Testis (tissue), 3 donors: ENCODE data around the gene LRFN5. TPM values are rescaled to one million over a fixed set of nuclear protein-coding genes. Genes with fewer than 3 reads are reported as not detected.

Experiments
- DNase-seq: peaks from one replicate; pipeline ENCODE4 v3.0.0-alpha.2; 2019
- H3K27ac ChIP-seq, 2 donors: fragments of 200-600 bp; sonication (generic); one replicate each; pipeline ENCODE4 v1.5.1; 2019
- H3K27me3 ChIP-seq: fragments of 200-600 bp; sonication (generic); one replicate; pipeline ENCODE4 v1.5.1; 2019
- H3K36me3 ChIP-seq: fragments of 200-600 bp; sonication (generic); one replicate; pipeline ENCODE4 v1.5.1; 2017; ENCODE audit warnings: low read depth; ENCODE audit errors: missing control alignments
- H3K4me1 ChIP-seq: fragments of 200-600 bp; sonication (generic); one replicate; pipeline ENCODE4 v1.5.1; 2019
- H3K4me3 ChIP-seq, 2 donors: fragments of 200-600 bp; sonication (generic); one replicate each; pipeline ENCODE4 v1.5.1; 2017 to 2019
- H3K9me3 ChIP-seq: fragments of 200-600 bp; sonication (generic); one replicate; pipeline ENCODE4 v1.5.1; 2017
- CTCF ChIP-seq, 3 experiments: fragments of 450-650 bp in 2 of 3; fragments of 200-600 bp in 1 of 3; sonication (generic) in 1 of 3; IDR thresholded peaks; one replicate each; pipeline ENCODE4 v1.5.1; 2016 to 2019; ENCODE audit warnings: antibody characterized with exemption in 3 of 3, mild to moderate bottlenecking in 2 of 3, moderate library complexity in 1 of 3
- POLR2A ChIP-seq: fragments of 450-650 bp; IDR thresholded peaks from one replicate; pipeline ENCODE4 v1.6.1; 2017; ENCODE audit warnings: antibody characterized with exemption, mild to moderate bottlenecking, moderate library complexity
- WGBS, 2 donors: methylation state at CpG; one replicate each; pipeline ENCODE4 v1.1.5; 2018; 5-methylcytosine and 5-hydroxymethylcytosine counted together
- intact Hi-C: fragments of 100-400 bp; cut with DNase I; formaldehyde crosslinking; loops from one replicate; pipeline ENCODE4 v1.15.1; 2023; ENCODE audit warnings: low total_unique reads
- polyA plus RNA-seq: library from polyadenylated mRNA; stranded (reverse); fragments of 350-450 nt; fragmentation: Illumina TruSeq; extraction: RNeasy Lipid Tissue Mini Kit (QIAGEN cat#74804); gene quantifications from one replicate; pipeline ENCODE4 v1.2.3, GENCODE V29; 2014; ENCODE audit warnings: low read depth, low replicate concordance; ENCODE audit not compliant: insufficient read depth
- total RNA-seq, 2 donors: library from RNA; depleted of rRNA; stranded (reverse); fragments of >200 nt; gene quantifications; one replicate each; pipeline ENCODE4 v1.2.3, GENCODE V29; 2016

Gene LRFN5
- total and polyA plus RNA-seq, 3 donors from 2014 or later = 2.4 to 6.8 (median 5.9) TPM

- no peaks in the 10 kb centered on the region for H3K36me3 ChIP-seq
- H3K27ac ChIP-seq = no peak overlapping the region
- no peaks in the 10 kb centered on the region for H3K4me1 ChIP-seq
- intact Hi-C loops = no loop called here
- no peak overlapping the region for H3K4me3 ChIP-seq
- no peaks in the 10 kb centered on the region for H3K9me3 ChIP-seq
- 58 to 66% methylated on average over 1 of the region's 1 CpG for WGBS, 2 donors
- DNase-seq = no peak
- no peaks in the 10 kb centered on the region for H3K27me3 ChIP-seq
- TF ChIP-seq POLR2A (no peak), CTCF (IDR thresholded peaks at IDR 0.05) (no peak)
Measured at GRCh38 chr14:41873686-41874317, 267.1 kb downstream of the LRFN5 start.

- 89 to 94% methylated on average over 1 of the region's 1 CpG for WGBS, 2 donors
- intact Hi-C loops = no loop called here
- H3K27ac ChIP-seq = no peak overlapping the region
- no peak for DNase-seq
- no peaks in the 10 kb centered on the region for H3K36me3 ChIP-seq
- no peaks in the 10 kb centered on the region for H3K27me3 ChIP-seq
- H3K9me3 ChIP-seq = no peaks in the 10 kb centered on the region
- TF ChIP-seq POLR2A = no peak
- TF ChIP-seq CTCF (IDR thresholded peaks at IDR 0.05) = no peak
- no peaks in the 10 kb centered on the region for H3K4me1 ChIP-seq
- H3K4me3 ChIP-seq = no peak overlapping the region
Measured at GRCh38 chr14:41875116-41875515, 268.4 kb downstream of the LRFN5 start.

- Histone ChIP-seq H3K27me3 (no peaks in the 10 kb centered on the region), H3K4me3 (no peak overlapping the region), H3K4me1 (no peaks in the 10 kb centered on the region), H3K36me3 (no peaks in the 10 kb centered on the region), H3K27ac (no peak overlapping the region), H3K9me3 (no peaks in the 10 kb centered on the region)
- 94% methylated on average over 3 of the region's 3 CpGs for WGBS, 2 donors
- no peak for TF ChIP-seq CTCF (IDR thresholded peaks at IDR 0.05)
- no peak for TF ChIP-seq POLR2A
- no peak for DNase-seq
- intact Hi-C loops = no loop called here
Measured at GRCh38 chr14:41878321-41878720, 271.6 kb downstream of the LRFN5 start.

GRCh38 chr14:41891624-41892023 lies 284.9 kb downstream of the LRFN5 start:
- Histone ChIP-seq H3K4me1 (no peaks in the 10 kb centered on the region), H3K4me3 (no peak overlapping the region), H3K9me3 (no peaks in the 10 kb centered on the region), H3K27ac (no peak overlapping the region), H3K27me3 (no peaks in the 10 kb centered on the region), H3K36me3 (no peaks in the 10 kb centered on the region)
- intact Hi-C loops = no loop called here
- WGBS, 2 donors = 55 to 62% methylated on average over 8 of the region's 8 CpGs
- no peak for TF ChIP-seq POLR2A
- TF ChIP-seq CTCF (IDR thresholded peaks at IDR 0.05) = no peak
- DNase-seq = no peak

GRCh38 chr14:41899416-41899815 lies 292.7 kb downstream of the LRFN5 start:
- Histone ChIP-seq H3K27ac (no peak overlapping the region), H3K27me3 (no peaks in the 10 kb centered on the region), H3K9me3 (no peaks in the 10 kb centered on the region), H3K4me3 (no peak overlapping the region), H3K4me1 (no peaks in the 10 kb centered on the region), H3K36me3 (no peaks in the 10 kb centered on the region)
- intact Hi-C loops = no loop called here
- TF ChIP-seq POLR2A = no peak
- TF ChIP-seq CTCF (IDR thresholded peaks at IDR 0.05) = no peak
- no peak for DNase-seq
